SK-N-SH (cell line): Measurements from ENCODE around the gene OR3A3. TPM values are rescaled to one million over a fixed set of nuclear protein-coding genes. Genes with fewer than 3 reads are reported as not detected.

Experiments
- CTCF ChIA-PET: fragments of 300-600, 350-600 bp; formaldehyde crosslinking; extraction: SDS; loops from one replicate; lab custom pipeline; 2021; lab: Yijun Ruan, JAX
- POLR2A ChIA-PET: fragments of 350-600 bp; sonication (Branson Sonifier 250); formaldehyde crosslinking; extraction: SDS; loops from one replicate; lab custom pipeline; 2020; ENCODE audit warnings: antibody characterized with exemption, inconsistent platforms; lab: Yijun Ruan, JAX
- DNase-seq: peaks from one replicate; pipeline ENCODE4 v3.0.0; 2012
- H2AFZ ChIP-seq: fragments of 200-600 bp; sonication (generic); 2 replicates; pipeline ENCODE4 v1.8.1; 2016; ENCODE audit warnings: antibody characterized with exemption, mild to moderate bottlenecking, low read depth
- H3F3A ChIP-seq: fragments of 200-600 bp; sonication (generic); replicated peaks from 2 replicates; pipeline ENCODE3; 2016; ENCODE audit warnings: antibody characterized with exemption, mild to moderate bottlenecking; ENCODE audit not compliant: insufficient read depth
- H3K27ac ChIP-seq, 2 experiments: fragments of 200-500 bp in 1 of 2; fragments of 200-600 bp in 1 of 2; sonication (Bioruptor generic) in 1 of 2; sonication (generic), shearing (Covaris generic) in 1 of 2; 2 replicates each; pipeline versions ENCODE4 v1.5.1 to v1.6.1; 2014 to 2016; ENCODE audit warnings: low read depth in 2 of 2, inconsistent platforms in 1 of 2, low read length in 1 of 2, mild to moderate bottlenecking in 1 of 2, mixed read lengths in 1 of 2
- H3K27me3 ChIP-seq: fragments of 200-600 bp; sonication (generic), shearing (Covaris generic); 2 replicates; pipeline ENCODE4 v1.6.1; 2016; ENCODE audit warnings: mixed run types; ENCODE audit not compliant: insufficient read depth
- H3K36me3 ChIP-seq, 2 experiments: fragments of 200-500 bp in 1 of 2; fragments of 200-600 bp in 1 of 2; sonication (Bioruptor generic) in 1 of 2; sonication (generic) in 1 of 2; replicated peaks in 1 of 2; 2 replicates each; pipeline versions ENCODE3 to v1.5.1; 2014 to 2016; ENCODE audit warnings: low read length in 1 of 2, mild to moderate bottlenecking in 1 of 2; ENCODE audit not compliant: insufficient read depth in 2 of 2, control insufficient read depth in 1 of 2
- H3K4me1 ChIP-seq, 2 experiments: fragments of 200-500 bp in 1 of 2; fragments of 200-600 bp in 1 of 2; sonication (Bioruptor generic) in 1 of 2; sonication (generic), shearing (Covaris generic) in 1 of 2; 2 replicates each; pipeline versions ENCODE4 v1.5.1 to v1.6.1; 2014 to 2016; ENCODE audit warnings: low read depth in 1 of 2, low read length in 1 of 2, mixed run types in 1 of 2; ENCODE audit not compliant: insufficient read depth in 2 of 2, control insufficient read depth in 1 of 2
- H3K4me2 ChIP-seq: fragments of 200-600 bp; sonication (generic), shearing (Covaris generic); 2 replicates; pipeline ENCODE4 v1.6.1; 2017; ENCODE audit warnings: mixed run types
- H3K4me3 ChIP-seq, 2 experiments: fragments of 200-500 bp in 1 of 2; fragments of 200-600 bp in 1 of 2; sonication (Bioruptor generic) in 1 of 2; sonication (generic), shearing (Covaris generic) in 1 of 2; 2 replicates each; pipeline versions ENCODE4 v1.5.1 to v1.8.1; 2014 to 2016; ENCODE audit warnings: low read depth in 2 of 2, inconsistent platforms in 1 of 2, low read length in 1 of 2, mild to moderate bottlenecking in 1 of 2, mixed read lengths in 1 of 2, moderate library complexity in 1 of 2
- H3K79me2 ChIP-seq: fragments of 200-600 bp; sonication (generic); 2 replicates; pipeline ENCODE4 v1.8.1; 2017; ENCODE audit warnings: mild to moderate bottlenecking; ENCODE audit not compliant: insufficient read depth
- H3K9ac ChIP-seq: fragments of 200-600 bp; sonication (generic); 2 replicates; pipeline ENCODE4 v1.6.1; 2017; ENCODE audit warnings: mixed run types
- H3K9me2 ChIP-seq: fragments of 200-600 bp; sonication (generic); 2 replicates; pipeline ENCODE4 v1.6.1; 2017; ENCODE audit warnings: mixed run types
- H3K9me3 ChIP-seq: fragments of 200-600 bp; sonication (generic); 2 replicates; pipeline ENCODE4 v1.6.1; 2017; ENCODE audit warnings: mixed run types, mild to moderate bottlenecking, moderate library complexity
- H4K20me1 ChIP-seq: fragments of 200-600 bp; sonication (generic); 2 replicates; pipeline ENCODE4 v1.6.1; 2017; ENCODE audit warnings: mild to moderate bottlenecking, mixed run types; ENCODE audit not compliant: insufficient read depth
- CHD2 ChIP-seq: fragments of 150-350 bp; IDR thresholded peaks from 2 replicates; pipeline ENCODE4 v1.6.1; 2018; ENCODE audit warnings: low read length; ENCODE audit not compliant: partially characterized antibody
- ELF1 ChIP-seq: IDR thresholded peaks from 2 replicates; pipeline ENCODE4 v1.4.0; 2012
- FOSL2 ChIP-seq: IDR thresholded peaks from 2 replicates; pipeline ENCODE4 v1.4.0; 2012; ENCODE audit warnings: low read depth, mild to moderate bottlenecking, moderate library complexity, borderline replicate concordance
- FOXJ3 ChIP-seq: sonication (generic); formaldehyde crosslinking; IDR thresholded peaks from 2 replicates; pipeline ENCODE4 v1.5.1; 2020; ENCODE audit warnings: mild to moderate bottlenecking, missing genetic modification reagents
- FOXM1 ChIP-seq: IDR thresholded peaks from 2 replicates; pipeline ENCODE4 v1.4.0; 2012; ENCODE audit warnings: low read depth, mild to moderate bottlenecking
- GATA2 ChIP-seq: sonication (generic); formaldehyde crosslinking; IDR thresholded peaks from 2 replicates; pipeline ENCODE4 v1.5.0; 2020; ENCODE audit warnings: mild to moderate bottlenecking, missing genetic modification reagents
- IRF3 ChIP-seq: fragments of 150-350 bp; IDR thresholded peaks from 2 replicates; pipeline ENCODE4 v1.6.1; 2016; ENCODE audit warnings: mild to moderate bottlenecking, low read depth, low read length
- MEF2A ChIP-seq: IDR thresholded peaks from 2 replicates; pipeline ENCODE4 v1.4.0; 2012; ENCODE audit warnings: low read depth, borderline replicate concordance
- NFIC ChIP-seq: IDR thresholded peaks from 2 replicates; pipeline ENCODE4 v1.4.0; 2012; ENCODE audit warnings: borderline replicate concordance
- NRF1 ChIP-seq: IDR thresholded peaks from 2 replicates; pipeline ENCODE4 v1.6.1; 2012; ENCODE audit warnings: low read depth, mild to moderate bottlenecking, low read length
- RAD21 ChIP-seq: IDR thresholded peaks from 2 replicates; pipeline ENCODE4 v1.6.1; 2012; ENCODE audit warnings: mild to moderate bottlenecking, low read length
- RFX5 ChIP-seq: IDR thresholded peaks from 2 replicates; pipeline ENCODE4 v1.6.1; 2012; ENCODE audit warnings: mild to moderate bottlenecking, improper control_type of control experiment, low read length
- RXRA ChIP-seq: IDR thresholded peaks from 2 replicates; pipeline ENCODE4 v1.4.0; 2012; ENCODE audit warnings: low read depth, mild to moderate bottlenecking, borderline replicate concordance
- SMC3 ChIP-seq: IDR thresholded peaks from 2 replicates; pipeline ENCODE4 v1.6.1; 2012; ENCODE audit warnings: low read depth, low read length, improper control_type of control experiment
- TAF1 ChIP-seq: IDR thresholded peaks from 2 replicates; pipeline ENCODE4 v1.6.1; 2012; ENCODE audit warnings: low read depth, mild to moderate bottlenecking, low read length, moderate library complexity, borderline replicate concordance
- TCF12 ChIP-seq: IDR thresholded peaks from 2 replicates; pipeline ENCODE4 v1.4.0; 2012
- YY1 ChIP-seq: IDR thresholded peaks from 2 replicates; pipeline ENCODE4 v1.4.0; 2012; ENCODE audit warnings: low read depth, mild to moderate bottlenecking
- WGBS: methylation state at CpG from one replicate; pipeline ENCODE4 v1.1.6; 2017; ENCODE audit warnings: low lambda C conversion rate; 5-methylcytosine and 5-hydroxymethylcytosine counted together
- polyA plus RNA-seq, 3 experiments: library from polyadenylated mRNA; depleted of rRNA; stranded (reverse); fragments of >200 nt; gene quantifications; 2 replicates each; pipeline ENCODE4 v1.2.3, GENCODE V29; 2012
- TF ChIP-seq, protein P1 (sequence below): fragments of 200-600 bp; sonication (generic); IDR thresholded peaks from 2 replicates; pipeline ENCODE4 v1.6.1; 2017; ENCODE audit warnings: antibody characterized with exemption, mild to moderate bottlenecking, moderate library complexity
- TF ChIP-seq, protein P2 (sequence below): IDR thresholded peaks from 2 replicates; pipeline ENCODE4 v1.4.0; 2012; ENCODE audit warnings: low read depth, borderline replicate concordance
- TF ChIP-seq, protein P3 (sequence below): IDR thresholded peaks from 2 replicates; pipeline ENCODE4 v1.4.0; 2012; ENCODE audit warnings: low read depth
- TF ChIP-seq, protein P4 (sequence below): IDR thresholded peaks from 2 replicates; pipeline ENCODE4; 2012

OR3A3 gene
- polyA plus RNA-seq, 1 of the 3 experiments (the other 2 are of a cell fraction), result not detected

- no peak overlapping the region for H3K27ac ChIP-seq
- peaks cover 37% of the 10 kb centered on the region; the same call in 1 of the 2 replicates for H3K27me3 ChIP-seq
- no peak for DNase-seq
- H3K4me1 ChIP-seq, result no peaks in the 10 kb centered on the region
- H3K36me3 ChIP-seq, result no peaks in the 10 kb centered on the region
- H3K9ac ChIP-seq, result no peak overlapping the region
- 18% methylated on average over 5 of the region's 5 CpGs for WGBS
- H3K4me2 ChIP-seq, result no peak overlapping the region
- H3K4me3 ChIP-seq, result no peak overlapping the region
- H4K20me1 ChIP-seq, result no peaks in the 10 kb centered on the region
- no peaks in the 10 kb centered on the region for H3K9me3 ChIP-seq
- POLR2A ChIA-PET, result no interaction called here
- H2AFZ ChIP-seq, result no peak overlapping the region
- CTCF ChIA-PET, result no interaction called here
- no peaks in the 10 kb centered on the region for H3K79me2 ChIP-seq
- H3F3A ChIP-seq, result no peaks in the 10 kb centered on the region
- H3K9me2 ChIP-seq, result no peaks in the 10 kb centered on the region
- TF ChIP-seq IRF3 (no peak), TAF1 (no peak), RXRA (no peak), ELF1 (no peak)
- TF ChIP-seq, protein P1, sequence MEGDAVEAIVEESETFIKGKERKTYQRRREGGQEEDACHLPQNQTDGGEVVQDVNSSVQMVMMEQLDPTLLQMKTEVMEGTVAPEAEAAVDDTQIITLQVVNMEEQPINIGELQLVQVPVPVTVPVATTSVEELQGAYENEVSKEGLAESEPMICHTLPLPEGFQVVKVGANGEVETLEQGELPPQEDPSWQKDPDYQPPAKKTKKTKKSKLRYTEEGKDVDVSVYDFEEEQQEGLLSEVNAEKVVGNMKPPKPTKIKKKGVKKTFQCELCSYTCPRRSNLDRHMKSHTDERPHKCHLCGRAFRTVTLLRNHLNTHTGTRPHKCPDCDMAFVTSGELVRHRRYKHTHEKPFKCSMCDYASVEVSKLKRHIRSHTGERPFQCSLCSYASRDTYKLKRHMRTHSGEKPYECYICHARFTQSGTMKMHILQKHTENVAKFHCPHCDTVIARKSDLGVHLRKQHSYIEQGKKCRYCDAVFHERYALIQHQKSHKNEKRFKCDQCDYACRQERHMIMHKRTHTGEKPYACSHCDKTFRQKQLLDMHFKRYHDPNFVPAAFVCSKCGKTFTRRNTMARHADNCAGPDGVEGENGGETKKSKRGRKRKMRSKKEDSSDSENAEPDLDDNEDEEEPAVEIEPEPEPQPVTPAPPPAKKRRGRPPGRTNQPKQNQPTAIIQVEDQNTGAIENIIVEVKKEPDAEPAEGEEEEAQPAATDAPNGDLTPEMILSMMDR, result no peak
Measured at GRCh38 chr17:3469529-3469928, 58.4 kb downstream of the OR3A3 start.

- H3K27ac ChIP-seq, result no peak within 1 kb of the TSS
- H3K4me3 ChIP-seq, result no peak within 1 kb of the TSS
- H2AFZ ChIP-seq, result no peak within 1 kb of the TSS
- WGBS, result 81% methylated on average over 37 of the region's 38 CpGs
- H3K36me3 ChIP-seq, result no peaks in the 10 kb centered on the region
- no peak within 1 kb of the TSS for H3K4me2 ChIP-seq
- DNase-seq, result no peak
- H3K9ac ChIP-seq, result no peak within 1 kb of the TSS
- no peaks in the 10 kb centered on the region for H3K4me1 ChIP-seq
- CTCF ChIA-PET, result no interaction called here
- H3K9me2 ChIP-seq, result no peaks in the 10 kb centered on the region
- TF ChIP-seq RXRA (no peak), FOXM1 (no peak), NFIC (no peak), MEF2A (no peak), FOSL2 (no peak), IRF3 (no peak), SMC3 (no peak), YY1 (no peak), RAD21 (no peak), GATA2 (no peak), CHD2 (no peak), NRF1 (no peak), RFX5 (no peak), ELF1 (no peak), TCF12 (no peak), FOXJ3 (no peak)
- TF ChIP-seq, protein P2, sequence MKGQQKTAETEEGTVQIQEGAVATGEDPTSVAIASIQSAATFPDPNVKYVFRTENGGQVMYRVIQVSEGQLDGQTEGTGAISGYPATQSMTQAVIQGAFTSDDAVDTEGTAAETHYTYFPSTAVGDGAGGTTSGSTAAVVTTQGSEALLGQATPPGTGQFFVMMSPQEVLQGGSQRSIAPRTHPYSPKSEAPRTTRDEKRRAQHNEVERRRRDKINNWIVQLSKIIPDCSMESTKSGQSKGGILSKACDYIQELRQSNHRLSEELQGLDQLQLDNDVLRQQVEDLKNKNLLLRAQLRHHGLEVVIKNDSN, result no peak
- TF ChIP-seq, protein P3, sequence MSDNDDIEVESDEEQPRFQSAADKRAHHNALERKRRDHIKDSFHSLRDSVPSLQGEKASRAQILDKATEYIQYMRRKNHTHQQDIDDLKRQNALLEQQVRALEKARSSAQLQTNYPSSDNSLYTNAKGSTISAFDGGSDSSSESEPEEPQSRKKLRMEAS, result no peak
- TF ChIP-seq, protein P4, sequence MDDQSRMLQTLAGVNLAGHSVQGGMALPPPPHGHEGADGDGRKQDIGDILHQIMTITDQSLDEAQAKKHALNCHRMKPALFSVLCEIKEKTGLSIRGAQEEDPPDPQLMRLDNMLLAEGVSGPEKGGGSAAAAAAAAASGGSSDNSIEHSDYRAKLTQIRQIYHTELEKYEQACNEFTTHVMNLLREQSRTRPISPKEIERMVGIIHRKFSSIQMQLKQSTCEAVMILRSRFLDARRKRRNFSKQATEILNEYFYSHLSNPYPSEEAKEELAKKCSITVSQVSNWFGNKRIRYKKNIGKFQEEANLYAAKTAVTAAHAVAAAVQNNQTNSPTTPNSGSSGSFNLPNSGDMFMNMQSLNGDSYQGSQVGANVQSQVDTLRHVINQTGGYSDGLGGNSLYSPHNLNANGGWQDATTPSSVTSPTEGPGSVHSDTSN, result no peak
- no peaks in the 10 kb centered on the region for H4K20me1 ChIP-seq
- no peaks in the 10 kb centered on the region for H3F3A ChIP-seq
- no peaks in the 10 kb centered on the region for H3K79me2 ChIP-seq
- no peaks in the 10 kb centered on the region for H3K9me3 ChIP-seq
- H3K27me3 ChIP-seq, result peaks cover 37% of the 10 kb centered on the region; the same call in 1 of the 2 replicates
- POLR2A ChIA-PET, result no interaction called here
Measured at GRCh38 chr17:3471599-3471998, 60.4 kb downstream of the OR3A3 start, which contains the start of gene SPATA22. Gene SPATA22 (minus strand): TSS chr17:3471819. CDS start chr17:3469325, 2,494 bp downstream.
